ENCODE measurements around the gene VGF.

Gene VGF

DNA sequence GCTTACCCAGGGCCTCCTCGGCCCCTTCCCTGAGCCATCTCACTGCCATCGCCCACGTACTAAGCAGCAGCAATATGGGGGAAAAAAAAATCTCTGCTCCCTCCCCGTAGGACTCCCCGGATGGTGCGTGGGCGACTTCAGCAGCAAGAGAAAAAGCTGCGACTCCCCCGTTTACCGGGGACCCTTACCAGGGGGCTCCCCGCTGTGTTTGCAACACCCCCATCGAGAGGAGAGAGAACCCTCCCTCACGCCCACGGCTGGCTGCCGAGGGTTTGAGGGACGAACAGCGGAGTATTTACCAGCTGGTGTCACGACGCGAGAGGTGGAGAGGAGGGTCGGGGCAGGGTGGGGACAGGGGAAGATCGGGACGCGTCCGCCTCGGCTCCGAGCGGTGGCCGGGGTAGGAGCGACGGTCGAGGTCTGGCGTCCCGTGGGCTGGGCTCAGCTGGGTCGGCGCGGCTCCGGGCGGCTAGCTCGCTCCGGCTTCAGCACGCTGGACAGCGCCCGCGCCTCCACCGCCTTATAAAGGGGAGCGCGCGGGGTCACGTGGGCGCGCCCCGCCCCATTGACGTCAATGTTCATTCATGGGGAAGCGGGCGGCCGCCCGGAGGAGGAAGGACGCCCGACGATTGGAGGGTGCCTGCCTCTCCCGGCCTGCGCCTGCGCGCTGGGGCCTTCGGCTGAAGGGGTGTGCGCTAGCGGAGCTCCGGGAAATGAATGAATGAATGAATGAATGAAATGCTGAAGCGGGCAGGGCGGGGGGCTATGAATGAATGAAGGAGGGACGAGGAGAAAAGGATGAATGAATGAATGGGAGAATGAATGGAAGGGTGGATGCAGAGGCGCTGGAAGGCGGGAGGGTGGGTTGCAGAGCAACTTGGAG, at the start of gene VGF:
TSS of gene VGF (minus strand) at position 495 of the 883 bp plus-strand sequence. CDS start 726 bp downstream, outside the sequence.
- peak within 1 kb of the TSS; percentile 80 for H3K27ac ChIP-seq
- TF ChIP-seq, protein P1, sequence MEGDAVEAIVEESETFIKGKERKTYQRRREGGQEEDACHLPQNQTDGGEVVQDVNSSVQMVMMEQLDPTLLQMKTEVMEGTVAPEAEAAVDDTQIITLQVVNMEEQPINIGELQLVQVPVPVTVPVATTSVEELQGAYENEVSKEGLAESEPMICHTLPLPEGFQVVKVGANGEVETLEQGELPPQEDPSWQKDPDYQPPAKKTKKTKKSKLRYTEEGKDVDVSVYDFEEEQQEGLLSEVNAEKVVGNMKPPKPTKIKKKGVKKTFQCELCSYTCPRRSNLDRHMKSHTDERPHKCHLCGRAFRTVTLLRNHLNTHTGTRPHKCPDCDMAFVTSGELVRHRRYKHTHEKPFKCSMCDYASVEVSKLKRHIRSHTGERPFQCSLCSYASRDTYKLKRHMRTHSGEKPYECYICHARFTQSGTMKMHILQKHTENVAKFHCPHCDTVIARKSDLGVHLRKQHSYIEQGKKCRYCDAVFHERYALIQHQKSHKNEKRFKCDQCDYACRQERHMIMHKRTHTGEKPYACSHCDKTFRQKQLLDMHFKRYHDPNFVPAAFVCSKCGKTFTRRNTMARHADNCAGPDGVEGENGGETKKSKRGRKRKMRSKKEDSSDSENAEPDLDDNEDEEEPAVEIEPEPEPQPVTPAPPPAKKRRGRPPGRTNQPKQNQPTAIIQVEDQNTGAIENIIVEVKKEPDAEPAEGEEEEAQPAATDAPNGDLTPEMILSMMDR (conservative IDR thresholded peaks at IDR 0.05) = no peak
- no peak for TF ChIP-seq ZFX (IDR thresholded peaks at IDR 0.05)

DNA sequence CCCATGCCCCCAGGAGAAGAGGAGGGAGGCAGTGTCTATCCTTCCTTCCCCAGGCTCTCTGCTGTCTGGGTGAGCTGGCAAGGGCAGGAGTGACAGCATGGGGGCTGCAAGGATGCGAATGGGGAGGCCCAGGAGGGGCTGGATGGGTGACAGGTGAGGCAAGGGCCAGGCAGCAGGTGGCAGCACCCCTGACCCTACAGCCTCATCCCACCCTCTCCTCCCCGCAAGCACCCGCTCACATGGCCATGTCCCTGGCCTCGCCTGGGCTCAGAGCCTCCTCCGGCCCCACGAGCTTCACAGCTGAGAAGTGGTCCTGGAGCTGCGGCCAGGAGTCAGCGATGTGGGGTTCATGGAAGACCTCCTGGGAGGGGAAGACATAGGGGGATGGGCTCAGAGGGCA, 46.6 kb upstream of the VGF start:
- TF ChIP-seq, protein P1 (conservative IDR thresholded peaks at IDR 0.05) = no peak
- H3K27ac ChIP-seq = no peak overlapping the region

DNA sequence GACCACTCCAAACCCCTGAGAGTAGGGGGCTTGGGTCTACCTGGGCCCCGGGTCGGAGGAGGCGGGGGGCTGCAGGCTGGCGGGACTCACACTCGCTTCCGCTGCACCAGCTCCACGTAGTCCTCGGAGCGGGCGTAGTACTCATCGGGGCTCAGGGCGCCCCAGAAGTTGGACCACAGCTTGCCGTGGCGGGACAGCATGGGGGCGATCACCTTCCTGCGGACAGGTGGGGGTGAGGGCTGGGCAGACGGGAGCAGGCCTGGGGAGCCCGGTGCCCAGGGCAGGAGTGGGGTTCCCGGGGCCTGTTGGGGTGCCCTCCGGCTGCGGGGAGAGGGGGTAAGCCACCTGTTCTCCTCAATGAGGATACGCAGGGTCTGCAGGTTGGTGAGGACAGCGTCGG, 46.1 kb upstream of the VGF start:
- no peak overlapping the region for H3K27ac ChIP-seq
- TF ChIP-seq ZFX (IDR thresholded peaks at IDR 0.05) = no peak
- TF ChIP-seq, protein P1 (conservative IDR thresholded peaks at IDR 0.05) = no peak

DNA sequence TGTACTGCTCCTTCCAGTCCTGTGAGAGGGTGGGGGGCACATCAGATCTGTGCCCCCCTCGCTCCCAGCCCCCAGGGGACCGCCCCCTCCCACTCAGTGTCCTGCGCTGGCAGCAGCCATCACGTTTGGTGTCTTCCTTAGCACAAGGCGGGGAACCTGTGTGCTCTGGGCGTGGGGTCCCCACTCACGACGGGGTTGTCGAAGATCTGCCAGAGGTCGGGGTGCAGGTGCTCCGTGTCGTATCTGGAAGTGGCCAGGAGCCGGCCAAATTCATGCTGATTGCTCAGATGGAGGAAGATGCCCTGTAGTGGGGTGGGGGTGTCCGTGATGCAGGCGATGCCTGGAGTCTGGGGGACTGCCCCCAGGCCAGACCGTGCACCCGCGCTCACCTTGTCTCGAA, 44.8 kb upstream of the VGF start:
- TF ChIP-seq ZFX (IDR thresholded peaks at IDR 0.05) = no peak
- TF ChIP-seq, protein P1 (conservative IDR thresholded peaks at IDR 0.05) = no peak
- H3K27ac ChIP-seq = no peak overlapping the region

DNA sequence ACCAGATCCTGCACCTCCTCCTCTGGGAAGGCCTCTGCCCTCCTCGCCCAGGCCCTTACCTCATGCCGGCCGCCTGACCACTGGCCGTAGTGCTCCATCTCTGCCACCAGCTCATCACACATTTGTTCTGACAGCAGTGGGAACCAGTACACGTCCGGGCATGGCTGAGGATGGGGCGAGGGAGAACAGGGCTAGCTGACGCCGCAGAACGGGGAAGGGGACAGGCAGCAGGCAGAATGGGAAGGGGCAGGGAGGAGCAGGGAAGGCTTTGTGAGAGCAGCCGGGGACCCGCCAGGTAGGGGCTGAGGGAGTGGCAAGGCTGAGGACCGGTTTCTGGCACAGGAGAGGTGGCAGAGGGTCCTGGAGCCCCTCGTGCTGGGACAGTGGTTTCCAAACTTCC, 43.4 kb upstream of the VGF start:
- TF ChIP-seq, protein P1 (conservative IDR thresholded peaks at IDR 0.05) = no peak
- TF ChIP-seq ZFX (IDR thresholded peaks at IDR 0.05) = no peak
- no peak overlapping the region for H3K27ac ChIP-seq

DNA sequence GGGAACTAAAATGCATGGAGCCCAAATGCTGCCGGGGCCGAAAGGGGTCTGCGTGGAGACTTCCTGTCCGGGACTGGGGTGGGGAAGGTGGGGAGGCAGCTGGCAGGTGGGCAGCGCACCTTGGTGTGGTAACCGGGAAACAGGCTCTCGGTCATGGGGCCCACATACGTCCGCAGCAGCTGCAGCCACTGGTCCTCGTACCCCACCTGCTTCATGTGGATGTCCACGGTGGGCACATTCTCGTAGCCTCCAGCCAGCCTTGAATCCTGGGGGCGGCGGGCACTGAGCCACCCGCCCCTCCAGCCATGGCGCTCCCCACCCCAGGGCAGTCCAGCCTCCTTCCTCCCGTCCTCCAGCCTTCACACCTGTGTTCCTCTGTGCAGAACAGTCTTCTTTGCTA, 42.1 kb upstream of the VGF start:
- H3K27ac ChIP-seq = no peak overlapping the region
- no peak for TF ChIP-seq ZFX (IDR thresholded peaks at IDR 0.05)
- TF ChIP-seq, protein P1 (conservative IDR thresholded peaks at IDR 0.05) = no peak

DNA sequence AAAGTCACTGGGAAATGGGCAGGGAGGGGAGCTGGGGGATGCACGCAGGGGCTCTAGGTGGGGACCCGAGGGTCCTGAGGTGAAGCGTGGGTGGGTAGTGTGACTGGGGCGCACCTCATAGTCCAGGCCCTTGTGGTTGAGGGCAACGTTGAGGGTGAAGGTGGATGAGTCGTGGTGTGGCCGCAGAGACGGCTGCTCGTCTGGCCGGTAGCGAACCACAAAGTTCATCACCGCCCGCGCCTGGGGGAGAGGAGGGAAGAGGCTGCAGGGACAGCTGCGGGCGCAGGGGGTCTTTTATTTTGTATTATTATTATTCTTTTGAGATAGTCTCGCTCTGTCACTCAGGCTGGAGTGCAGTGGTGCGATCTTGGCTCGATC, 41.3 kb upstream of the VGF start:
- TF ChIP-seq, protein P1 (conservative IDR thresholded peaks at IDR 0.05) = no peak
- TF ChIP-seq ZFX (IDR thresholded peaks at IDR 0.05) = no peak
- H3K27ac ChIP-seq = no peak overlapping the region

Measured in C4-2B (cell line).